Testis (tissue), 2 donors: ENCODE data around the gene LYPLA2.
A peak's percentile ranks its signal among the peaks of the same experiment; 100 is the strongest.

ENCODE experiments used
- CTCF ChIP-seq, 3 experiments: fragments of 450-650 bp in 2 of 3; fragments of 200-600 bp in 1 of 3; sonication (generic) in 1 of 3; IDR thresholded peaks; one replicate each; pipeline ENCODE4 v1.5.1; 2016 to 2019; ENCODE audit warnings: antibody characterized with exemption in 3 of 3, mild to moderate bottlenecking in 2 of 3, moderate library complexity in 1 of 3
- POLR2A ChIP-seq: fragments of 450-650 bp; IDR thresholded peaks from one replicate; pipeline ENCODE4 v1.6.1; 2017; ENCODE audit warnings: antibody characterized with exemption, mild to moderate bottlenecking, moderate library complexity

GRCh38 chr1:23810818-23811540 is 20.0 kb downstream of the LYPLA2 start:
- TF ChIP-seq CTCF (IDR thresholded peaks at IDR 0.05): peak in 2 of 3 experiments; percentile 49 to 57
- TF ChIP-seq POLR2A: no peak
